Upper lobe of left lung (tissue), 6 donors: Measurements from ENCODE around the gene GATAD2B. TPM values are rescaled to one million over a fixed set of nuclear protein-coding genes. Genes with fewer than 3 reads are reported as not detected.

Experiments
- ATAC-seq, 2 donors: fragments of 200-7000 bp; cut with Tn5 transposase; one replicate each; pipeline ENCODE4 v1.9.1; 2022; ENCODE audit warnings: mild to moderate bottlenecking in 2 of 2, moderate library complexity in 2 of 2; ENCODE audit not compliant: low FRiP score in 2 of 2
- DNase-seq, 2 donors: peaks; one replicate each; pipeline ENCODE4 v3.0.0-alpha.2; 2019 to 2020
- H3K27ac ChIP-seq, 4 donors: fragments of 200-600 bp; sonication (generic); one replicate each; pipeline ENCODE4 v1.5.1; 2016 to 2019
- H3K27me3 ChIP-seq, 4 donors: fragments of 200-600 bp; sonication (generic); one replicate each; pipeline ENCODE4 v1.5.1; 2017 to 2019
- H3K36me3 ChIP-seq, 4 donors: fragments of 200-600 bp; sonication (generic); one replicate each; pipeline ENCODE4 v1.5.1; 2016 to 2019
- H3K4me1 ChIP-seq, 4 donors: fragments of 200-600 bp; sonication (generic); one replicate each; pipeline ENCODE4 v1.5.1; 2018 to 2019
- H3K4me3 ChIP-seq, 4 donors: fragments of 200-600 bp; sonication (generic); one replicate each; pipeline ENCODE4 v1.5.1; 2017 to 2019; ENCODE audit warnings: mild to moderate bottlenecking in 2 of 4, moderate library complexity in 1 of 4
- H3K9me3 ChIP-seq, 4 donors: fragments of 200-600 bp; sonication (generic); one replicate each; pipeline ENCODE4 v1.5.1; 2018 to 2019
- CTCF ChIP-seq, 6 experiments: fragments of 450-650 bp in 4 of 6; fragments of 200-600 bp in 2 of 6; sonication (generic) in 2 of 6; IDR thresholded peaks; one replicate each; pipeline ENCODE4 v1.5.1; 2016 to 2019; ENCODE audit warnings: antibody characterized with exemption in 6 of 6
- EP300 ChIP-seq, 4 donors: sonication (generic); formaldehyde crosslinking; IDR thresholded peaks; one replicate each; pipeline ENCODE4 v1.5.1; 2017; ENCODE audit warnings: antibody characterized with exemption in 4 of 4, control low read depth in 2 of 4
- POLR2A ChIP-seq, 4 donors: fragments of 450-650 bp; IDR thresholded peaks; one replicate each; pipeline ENCODE4 v1.5.1; 2016 to 2017; ENCODE audit warnings: antibody characterized with exemption in 4 of 4, mild to moderate bottlenecking in 2 of 4
- POLR2AphosphoS5 ChIP-seq, 2 donors: sonication (generic); formaldehyde crosslinking; IDR thresholded peaks; one replicate each; pipeline ENCODE4 v1.5.1; 2017; ENCODE audit warnings: antibody characterized with exemption in 2 of 2
- WGBS, 2 donors: methylation state at CpG; one replicate each; pipeline ENCODE4 v1.1.5; 2017 to 2018; 5-methylcytosine and 5-hydroxymethylcytosine counted together
- total RNA-seq, 6 donors: library from RNA; depleted of rRNA in 4 of 6; stranded (reverse); fragments of >200 nt in 4 of 6; gene quantifications; one replicate each; pipeline versions ENCODE4 v1.1.0 to v1.2.1, GENCODE V29; 2016 to 2021
- donor health status: DM: no; HTN: no; CAD: no; lungs with moderate emphysema.
- donor health status: DM: no; HTN: yes; CAD: no; lungs with severe emphysema.

The GATAD2B gene
- total RNA-seq, 6 donors from 2014 or later: 16.0 to 50.3 (median 37.8) TPM

GRCh38 chr1:153860285-153860684, 62.5 kb downstream of the GATAD2B start:
- Histone ChIP-seq H3K27ac (no peak overlapping the region), H3K36me3 (peaks cover 0 to 6% (median 1%) of the 10 kb centered on the region in 4 donors), H3K27me3 (no peaks in the 10 kb centered on the region), H3K4me1 (no peaks in the 10 kb centered on the region), H3K9me3 (no peaks in the 10 kb centered on the region), H3K4me3 (no peak overlapping the region)
- WGBS, 2 donors: 83 to 85% methylated on average over 3 of the region's 3 CpGs
- DNase-seq: no peak
- TF ChIP-seq EP300 (IDR thresholded peaks at IDR 0.05) (no peak), CTCF (IDR thresholded peaks at IDR 0.05) (no peak), POLR2AphosphoS5 (IDR thresholded peaks at IDR 0.05) (no peak), POLR2A (IDR thresholded peaks at IDR 0.05) (no peak)
- no peak for ATAC-seq

- H3K27ac ChIP-seq: no peak overlapping the region
- no peak for TF ChIP-seq POLR2AphosphoS5 (IDR thresholded peaks at IDR 0.05)
- no peak for TF ChIP-seq CTCF (IDR thresholded peaks at IDR 0.05)
- TF ChIP-seq EP300 (IDR thresholded peaks at IDR 0.05): no peak
- TF ChIP-seq POLR2A (IDR thresholded peaks at IDR 0.05): no peak
- no peak overlapping the region for H3K4me3 ChIP-seq
- no peak for ATAC-seq
- WGBS, 2 donors: 90 to 94% methylated on average over 2 of the region's 2 CpGs
- peaks cover 0 to 6% (median 3%) of the 10 kb centered on the region in 4 donors for H3K36me3 ChIP-seq
- no peaks in the 10 kb centered on the region for H3K27me3 ChIP-seq
- no peak for DNase-seq
- no peaks in the 10 kb centered on the region for H3K4me1 ChIP-seq
- H3K9me3 ChIP-seq: no peaks in the 10 kb centered on the region
Observed at GRCh38 chr1:153857505-153857904, 65.3 kb downstream of the GATAD2B start.

- H3K4me1 ChIP-seq: no peaks in the 10 kb centered on the region
- no peak for ATAC-seq
- TF ChIP-seq POLR2AphosphoS5 (IDR thresholded peaks at IDR 0.05) (no peak), EP300 (IDR thresholded peaks at IDR 0.05) (no peak), POLR2A (IDR thresholded peaks at IDR 0.05) (no peak), CTCF (IDR thresholded peaks at IDR 0.05) (no peak)
- no peak overlapping the region for H3K4me3 ChIP-seq
- no peak overlapping the region for H3K27ac ChIP-seq
- H3K27me3 ChIP-seq: no peaks in the 10 kb centered on the region
- DNase-seq: no peak
- H3K36me3 ChIP-seq: peaks cover 0 to 6% (median 3%) of the 10 kb centered on the region in 4 donors
- no peaks in the 10 kb centered on the region for H3K9me3 ChIP-seq
Observed at GRCh38 chr1:153856763-153857162, 66.0 kb downstream of the GATAD2B start.

- no peak overlapping the region for H3K4me3 ChIP-seq
- 89 to 96% methylated on average over 5 of the region's 5 CpGs for WGBS, 2 donors
- ATAC-seq (peak in 1 of 2 donors; percentile 37), DNase-seq (no peak)
- no peak overlapping the region for H3K27ac ChIP-seq
- H3K4me1 ChIP-seq: no peaks in the 10 kb centered on the region
- no peak for TF ChIP-seq CTCF (IDR thresholded peaks at IDR 0.05)
- no peak for TF ChIP-seq EP300 (IDR thresholded peaks at IDR 0.05)
- TF ChIP-seq POLR2A (IDR thresholded peaks at IDR 0.05): no peak
- TF ChIP-seq POLR2AphosphoS5 (IDR thresholded peaks at IDR 0.05): no peak
- H3K36me3 ChIP-seq: peaks cover 0 to 3% (median under 1%) of the 10 kb centered on the region in 4 donors
- no peaks in the 10 kb centered on the region for H3K27me3 ChIP-seq
- no peaks in the 10 kb centered on the region for H3K9me3 ChIP-seq
Observed at GRCh38 chr1:153852170-153852569, 70.6 kb downstream of the GATAD2B start.

- 53 to 54% methylated on average over 5 of the region's 5 CpGs for WGBS, 2 donors
- Histone ChIP-seq H3K36me3 (peaks cover 0 to 3% (median 0%) of the 10 kb centered on the region in 4 donors), H3K9me3 (no peaks in the 10 kb centered on the region), H3K4me3 (no peak overlapping the region), H3K27me3 (no peaks in the 10 kb centered on the region), H3K27ac (no peak overlapping the region), H3K4me1 (no peaks in the 10 kb centered on the region)
- ATAC-seq: peak in 1 of 2 donors; percentile 24
- no peak for DNase-seq
- TF ChIP-seq EP300 (IDR thresholded peaks at IDR 0.05) (no peak), POLR2AphosphoS5 (IDR thresholded peaks at IDR 0.05) (no peak), POLR2A (IDR thresholded peaks at IDR 0.05) (no peak), CTCF (IDR thresholded peaks at IDR 0.05) (no peak)
Observed at GRCh38 chr1:153849487-153850185, 73.1 kb downstream of the GATAD2B start.
